ENCODE data around the gene ALOX15B.

GRCh38 chr17:8013731-8014557 lies 24.9 kb upstream of the ALOX15B start:
- no peak for TF ChIP-seq EZH2phosphoT487 (IDR thresholded peaks at IDR 0.05)
- no peak for TF ChIP-seq CTCF (IDR thresholded peaks at IDR 0.05)
